ENCODE measurements around the gene AKR1B15. TPM values are rescaled to one million over a fixed set of nuclear protein-coding genes. Genes with fewer than 3 reads are reported as not detected.
"Not testable (repeated sequence)": the region's sequence is repeated elsewhere in the genome, so short reads cannot be mapped to it uniquely, and the experiment has no call there.

AKR1B15 gene
- total RNA-seq, 1 experiment from 2014 or later, result not detected

DNA sequence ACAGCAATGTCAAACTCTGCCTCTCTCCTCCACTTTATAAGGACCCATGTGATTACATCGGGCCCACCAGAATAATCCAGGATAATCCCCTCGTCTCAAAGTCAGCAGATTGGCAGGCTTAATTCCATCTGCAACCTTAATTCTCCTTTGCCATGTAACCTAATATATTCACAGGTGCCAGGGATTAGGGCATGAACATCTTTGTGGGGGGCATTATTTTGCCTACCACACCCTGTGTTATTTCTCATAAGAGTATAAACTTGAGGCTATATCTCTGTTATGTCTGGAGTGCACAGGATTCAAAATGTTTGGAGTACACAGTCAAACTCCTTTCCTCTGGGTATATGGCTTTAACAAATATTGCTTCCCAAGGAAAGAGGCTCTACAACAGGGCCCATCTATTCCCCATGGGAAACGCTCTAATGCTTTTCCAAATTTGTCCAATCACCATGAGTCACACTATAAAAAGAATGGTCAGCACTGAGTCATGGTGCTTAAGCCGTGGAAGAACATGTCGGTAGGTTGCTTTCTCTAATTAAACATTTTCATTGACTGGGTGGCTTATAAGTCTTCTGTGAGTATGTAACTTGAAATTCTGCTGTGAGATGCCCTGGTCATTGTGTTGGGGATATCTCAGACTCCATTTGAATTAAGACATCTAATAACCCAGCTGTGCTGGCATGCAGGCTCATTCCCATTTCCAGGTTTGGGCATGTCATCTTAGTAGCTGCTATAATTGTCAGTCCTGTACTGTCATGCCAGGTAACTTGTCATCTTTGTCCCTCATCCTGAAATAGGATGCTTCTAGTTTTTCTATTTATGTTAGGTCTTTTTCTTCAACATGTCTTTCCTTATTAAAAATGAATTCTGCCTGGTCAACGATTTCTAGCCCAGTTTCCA is 33.1 kb upstream of the AKR1B15 start:
- BruUV-seq (replicated peaks), result no TSS peak
- H3K4me1 ChIP-seq (ENCODE audit: insufficient read depth, low read length, poor library complexity, severe bottlenecking), result no peaks in the 10 kb centered on the region
- no peaks in the 10 kb centered on the region for H3K9me3 ChIP-seq (ENCODE audit: low read depth, low read length, poor library complexity, severe bottlenecking)
- no peaks in the 10 kb centered on the region for H3K27me3 ChIP-seq (replicated peaks; ENCODE audit: insufficient read depth, low read depth, low read length, poor library complexity)
- no peak overlapping the region for H3K4me3 ChIP-seq (ENCODE audit: low read depth, low read length, poor library complexity, severe bottlenecking)
- H3K27ac ChIP-seq (ENCODE audit: low read depth, low read length, poor library complexity, severe bottlenecking), result no peak overlapping the region
- ChIA-PET CTCF (no interaction called here), POLR2A (ENCODE audit: low non-redundant PET) (no interaction called here)
- DNase-seq (ENCODE audit: low spot score), result peak; percentile 49
- intact Hi-C loops (cut with micrococcal nuclease; ENCODE audit: unreplicated experiment), result no loop called here
- TF ChIP-seq EZH2 (IDR thresholded peaks at IDR 0.05; ENCODE audit: borderline replicate concordance, low read depth, low read length, poor library complexity, severe bottlenecking), result no peak
- TF ChIP-seq, protein P1, sequence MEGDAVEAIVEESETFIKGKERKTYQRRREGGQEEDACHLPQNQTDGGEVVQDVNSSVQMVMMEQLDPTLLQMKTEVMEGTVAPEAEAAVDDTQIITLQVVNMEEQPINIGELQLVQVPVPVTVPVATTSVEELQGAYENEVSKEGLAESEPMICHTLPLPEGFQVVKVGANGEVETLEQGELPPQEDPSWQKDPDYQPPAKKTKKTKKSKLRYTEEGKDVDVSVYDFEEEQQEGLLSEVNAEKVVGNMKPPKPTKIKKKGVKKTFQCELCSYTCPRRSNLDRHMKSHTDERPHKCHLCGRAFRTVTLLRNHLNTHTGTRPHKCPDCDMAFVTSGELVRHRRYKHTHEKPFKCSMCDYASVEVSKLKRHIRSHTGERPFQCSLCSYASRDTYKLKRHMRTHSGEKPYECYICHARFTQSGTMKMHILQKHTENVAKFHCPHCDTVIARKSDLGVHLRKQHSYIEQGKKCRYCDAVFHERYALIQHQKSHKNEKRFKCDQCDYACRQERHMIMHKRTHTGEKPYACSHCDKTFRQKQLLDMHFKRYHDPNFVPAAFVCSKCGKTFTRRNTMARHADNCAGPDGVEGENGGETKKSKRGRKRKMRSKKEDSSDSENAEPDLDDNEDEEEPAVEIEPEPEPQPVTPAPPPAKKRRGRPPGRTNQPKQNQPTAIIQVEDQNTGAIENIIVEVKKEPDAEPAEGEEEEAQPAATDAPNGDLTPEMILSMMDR (conservative IDR thresholded peaks at IDR 0.05; ENCODE audit: low read depth, low read length), result no peak
- H3K36me3 ChIP-seq (ENCODE audit: insufficient read depth, low read length, poor library complexity, severe bottlenecking), result no peaks in the 10 kb centered on the region

GRCh38 chr7:134520130-134520529 is 28.8 kb upstream of the AKR1B15 start:
- Histone ChIP-seq H3K4me3 (ENCODE audit: low read depth, low read length, poor library complexity, severe bottlenecking) (no peak overlapping the region), H3K27ac (ENCODE audit: low read depth, low read length, poor library complexity, severe bottlenecking) (no peak overlapping the region), H3K9me3 (ENCODE audit: low read depth, low read length, poor library complexity, severe bottlenecking) (no peaks in the 10 kb centered on the region), H3K27me3 (replicated peaks; ENCODE audit: insufficient read depth, low read depth, low read length, poor library complexity) (no peaks in the 10 kb centered on the region), H3K4me1 (ENCODE audit: insufficient read depth, low read length, poor library complexity, severe bottlenecking) (no peaks in the 10 kb centered on the region), H3K36me3 (ENCODE audit: insufficient read depth, low read length, poor library complexity, severe bottlenecking) (no peaks in the 10 kb centered on the region)
- CTCF ChIA-PET, result no interaction called here
- no peak for TF ChIP-seq EZH2 (IDR thresholded peaks at IDR 0.05; ENCODE audit: borderline replicate concordance, low read depth, low read length, poor library complexity, severe bottlenecking)
- TF ChIP-seq, protein P1 (conservative IDR thresholded peaks at IDR 0.05; ENCODE audit: low read depth, low read length), result peak; percentile 44; the same call in 1 of the 2 replicates
- no TSS peak for BruUV-seq (replicated peaks)
- DNase-seq (ENCODE audit: low spot score), result no peak
- POLR2A ChIA-PET (ENCODE audit: low non-redundant PET), result no interaction called here
- intact Hi-C loops (cut with micrococcal nuclease; ENCODE audit: unreplicated experiment), result no loop called here

DNA sequence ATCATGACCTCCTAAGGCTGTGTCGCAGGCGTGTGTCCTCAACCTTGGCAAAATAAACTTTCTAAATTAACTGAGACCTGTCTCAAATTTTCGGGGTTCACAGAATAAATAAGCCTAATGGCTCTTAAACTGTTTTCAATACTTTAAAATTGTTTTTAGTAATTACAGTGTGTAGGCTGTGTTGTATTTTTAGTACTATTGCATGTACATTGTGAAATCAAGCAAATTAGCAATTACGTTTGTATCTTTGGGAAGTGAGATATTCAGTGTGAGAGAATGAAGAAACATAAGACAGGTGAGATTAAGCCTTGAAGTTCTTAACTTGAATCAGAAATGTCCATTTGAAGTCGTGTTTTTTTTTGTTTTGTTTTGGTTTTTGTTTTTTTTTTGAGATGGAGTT is 26.3 kb upstream of the AKR1B15 start:
- Histone ChIP-seq H3K9me3 (ENCODE audit: low read depth, low read length, poor library complexity, severe bottlenecking) (no peaks in the 10 kb centered on the region), H3K4me3 (ENCODE audit: low read depth, low read length, poor library complexity, severe bottlenecking) (no peak overlapping the region), H3K27ac (ENCODE audit: low read depth, low read length, poor library complexity, severe bottlenecking) (no peak overlapping the region), H3K27me3 (replicated peaks; ENCODE audit: insufficient read depth, low read depth, low read length, poor library complexity) (no peaks in the 10 kb centered on the region), H3K36me3 (ENCODE audit: insufficient read depth, low read length, poor library complexity, severe bottlenecking) (no peaks in the 10 kb centered on the region), H3K4me1 (ENCODE audit: insufficient read depth, low read length, poor library complexity, severe bottlenecking) (no peaks in the 10 kb centered on the region)
- intact Hi-C loops (cut with micrococcal nuclease; ENCODE audit: unreplicated experiment), result no loop called here
- ChIA-PET CTCF (no interaction called here), POLR2A (ENCODE audit: low non-redundant PET) (no interaction called here)
- BruUV-seq (replicated peaks), result no TSS peak
- TF ChIP-seq, protein P1 (conservative IDR thresholded peaks at IDR 0.05; ENCODE audit: low read depth, low read length), result no peak
- no peak for TF ChIP-seq EZH2 (IDR thresholded peaks at IDR 0.05; ENCODE audit: borderline replicate concordance, low read depth, low read length, poor library complexity, severe bottlenecking)
- no peak for DNase-seq (ENCODE audit: low spot score)

DNA sequence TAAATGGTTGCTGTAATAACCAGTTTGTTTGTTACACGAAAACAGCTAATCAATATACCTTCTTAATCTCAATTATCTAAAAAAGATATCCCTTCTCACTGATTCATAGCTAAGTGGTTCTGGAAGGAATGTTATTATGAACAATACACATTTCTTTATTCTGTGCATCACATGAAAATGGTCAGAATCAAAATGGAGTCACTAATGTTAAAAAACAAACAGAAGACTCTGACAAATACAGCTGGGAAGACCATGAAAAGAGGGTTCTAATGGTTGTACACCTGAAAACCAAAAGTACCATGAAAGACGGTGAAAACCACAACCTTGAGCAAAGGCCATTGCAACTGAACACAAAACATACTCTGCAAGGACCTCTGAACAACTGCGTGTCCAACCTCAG is 23.5 kb upstream of the AKR1B15 start:
- H3K4me3 ChIP-seq (ENCODE audit: low read depth, low read length, poor library complexity, severe bottlenecking); CTCF ChIA-PET; DNase-seq (ENCODE audit: low spot score); H3K27me3 ChIP-seq (replicated peaks; ENCODE audit: insufficient read depth, low read depth, low read length, poor library complexity); intact Hi-C loops (cut with micrococcal nuclease; ENCODE audit: unreplicated experiment); H3K27ac ChIP-seq (ENCODE audit: low read depth, low read length, poor library complexity, severe bottlenecking); H3K9me3 ChIP-seq (ENCODE audit: low read depth, low read length, poor library complexity, severe bottlenecking); BruUV-seq (replicated peaks); H3K4me1 ChIP-seq (ENCODE audit: insufficient read depth, low read length, poor library complexity, severe bottlenecking); H3K36me3 ChIP-seq (ENCODE audit: insufficient read depth, low read length, poor library complexity, severe bottlenecking); POLR2A ChIA-PET (ENCODE audit: low non-redundant PET): not testable (repeated sequence)

DNA sequence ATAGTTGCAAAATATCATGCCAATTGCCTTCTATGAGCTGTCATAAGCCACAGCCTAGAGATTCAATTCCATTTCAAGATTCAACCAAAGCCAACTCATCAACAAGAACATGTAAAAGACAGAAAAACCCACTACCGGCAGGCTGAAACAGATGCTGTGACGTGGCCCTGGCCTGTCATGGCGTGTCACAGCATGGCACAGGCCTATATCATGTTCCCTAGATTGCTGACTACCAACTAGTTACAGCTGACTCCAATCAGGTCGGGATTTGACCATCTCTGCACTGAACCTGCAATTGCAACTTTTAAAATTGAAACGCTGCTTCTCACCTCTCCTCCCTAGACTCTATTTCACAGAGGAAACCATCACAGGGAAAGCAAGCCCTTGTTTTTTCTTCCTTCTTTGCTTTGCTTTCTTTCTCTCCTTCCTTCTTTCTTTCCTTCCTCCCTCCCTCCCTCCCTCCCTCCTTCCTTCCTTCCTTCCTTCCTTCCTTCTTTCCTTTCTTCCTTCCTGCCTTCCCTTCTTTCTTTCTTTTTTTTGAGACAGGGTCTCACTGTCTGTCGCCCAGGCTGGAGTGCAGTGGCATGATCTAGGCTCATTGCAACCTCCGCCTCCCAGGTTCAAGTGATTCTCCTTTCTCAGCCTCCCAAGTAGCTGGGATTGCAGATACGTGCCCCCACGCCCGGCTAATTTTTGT is 22.2 kb upstream of the AKR1B15 start:
- CTCF ChIA-PET; POLR2A ChIA-PET (ENCODE audit: low non-redundant PET); H3K36me3 ChIP-seq (ENCODE audit: insufficient read depth, low read length, poor library complexity, severe bottlenecking); H3K4me3 ChIP-seq (ENCODE audit: low read depth, low read length, poor library complexity, severe bottlenecking); H3K9me3 ChIP-seq (ENCODE audit: low read depth, low read length, poor library complexity, severe bottlenecking); intact Hi-C loops (cut with micrococcal nuclease; ENCODE audit: unreplicated experiment); H3K27me3 ChIP-seq (replicated peaks; ENCODE audit: insufficient read depth, low read depth, low read length, poor library complexity); H3K4me1 ChIP-seq (ENCODE audit: insufficient read depth, low read length, poor library complexity, severe bottlenecking); DNase-seq (ENCODE audit: low spot score); BruUV-seq (replicated peaks); H3K27ac ChIP-seq (ENCODE audit: low read depth, low read length, poor library complexity, severe bottlenecking): not testable (repeated sequence)

Data from A673 (cell line).